Gastrocnemius medialis (tissue), 4 donors: ENCODE results near the gene OLFML3.
A peak's percentile ranks its signal among the peaks of the same experiment; 100 is the strongest.

Experiments
- CTCF ChIP-seq, 5 experiments: fragments of 450-650 bp in 3 of 5; fragments of 200-600 bp in 2 of 5; sonication (generic) in 2 of 5; IDR thresholded peaks in 4 of 5; conservative IDR thresholded peaks in 1 of 5; 1 replicate in 4 of 5; 2 replicates in 1 of 5; pipeline ENCODE4 v1.5.1; 2016 to 2019; ENCODE audit warnings: antibody characterized with exemption in 5 of 5, mild to moderate bottlenecking in 3 of 5, moderate library complexity in 3 of 5
- POLR2A ChIP-seq, 2 donors: fragments of 450-650 bp; IDR thresholded peaks; one replicate each; pipeline ENCODE4 v1.6.1; 2017; ENCODE audit warnings: antibody characterized with exemption in 2 of 2, mild to moderate bottlenecking in 2 of 2, moderate library complexity in 2 of 2

GRCh38 chr1:113949007-113949406 is 30.3 kb upstream of the OLFML3 start:
- TF ChIP-seq POLR2A (IDR thresholded peaks at IDR 0.05) (no peak), CTCF (IDR thresholded peaks at IDR 0.05 in 4 of 5, conservative IDR thresholded peaks at IDR 0.05 in 1 of 5) (peak in 2 of 5 experiments; percentile 12 to 42)
